ENCODE results near the gene PACRG.

PACRG gene

DNA sequence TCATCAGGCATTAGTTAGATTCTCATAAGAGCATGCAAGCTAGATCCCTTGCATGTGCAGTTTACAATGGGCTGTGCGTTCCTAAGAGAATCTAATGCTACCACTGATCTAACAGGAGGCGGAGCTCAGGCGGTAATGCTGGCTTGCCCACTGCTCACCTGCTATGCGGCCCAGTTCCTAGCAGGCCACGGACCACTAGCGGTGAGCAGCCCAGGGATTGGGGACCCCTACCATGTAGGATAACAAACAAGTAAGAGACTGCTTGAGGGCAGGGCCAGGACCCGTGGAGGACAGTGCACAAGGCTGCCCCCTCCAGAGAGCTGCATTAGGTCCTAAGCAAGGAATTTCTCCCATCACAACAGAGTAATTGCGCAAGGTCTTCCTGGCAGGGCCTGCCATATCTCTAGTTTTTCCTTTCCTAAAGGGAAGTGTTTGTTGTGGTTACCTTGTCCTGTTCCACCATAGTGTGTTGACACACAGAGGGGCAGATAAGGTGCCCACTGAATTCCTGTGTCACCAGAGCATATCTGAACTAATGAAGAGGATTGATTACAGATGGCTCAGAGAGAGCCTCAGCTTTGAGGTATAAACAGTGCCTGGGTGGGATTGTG, 58.0 kb downstream of the PACRG start:
- Histone ChIP-seq H3K9ac (ENCODE audit: low read length) (no peak overlapping the region), H3K27ac (ENCODE audit: low read depth, low read length) (no peak overlapping the region), H3K27me3 (ENCODE audit: control insufficient read depth in 1 of 2, insufficient read depth in 2 of 2, low read length in 2 of 2) (no peaks in the 10 kb centered on the region), H3K4me3 (ENCODE audit: low read depth in 1 of 2, low read length in 2 of 2) (no peak overlapping the region), H3K36me3 (ENCODE audit: insufficient read depth, low read length) (no peaks in the 10 kb centered on the region), H3K9me3 (ENCODE audit: low read length) (no peaks in the 10 kb centered on the region), H3K4me1 (ENCODE audit: insufficient read depth, low read length) (no peaks in the 10 kb centered on the region)

DNA sequence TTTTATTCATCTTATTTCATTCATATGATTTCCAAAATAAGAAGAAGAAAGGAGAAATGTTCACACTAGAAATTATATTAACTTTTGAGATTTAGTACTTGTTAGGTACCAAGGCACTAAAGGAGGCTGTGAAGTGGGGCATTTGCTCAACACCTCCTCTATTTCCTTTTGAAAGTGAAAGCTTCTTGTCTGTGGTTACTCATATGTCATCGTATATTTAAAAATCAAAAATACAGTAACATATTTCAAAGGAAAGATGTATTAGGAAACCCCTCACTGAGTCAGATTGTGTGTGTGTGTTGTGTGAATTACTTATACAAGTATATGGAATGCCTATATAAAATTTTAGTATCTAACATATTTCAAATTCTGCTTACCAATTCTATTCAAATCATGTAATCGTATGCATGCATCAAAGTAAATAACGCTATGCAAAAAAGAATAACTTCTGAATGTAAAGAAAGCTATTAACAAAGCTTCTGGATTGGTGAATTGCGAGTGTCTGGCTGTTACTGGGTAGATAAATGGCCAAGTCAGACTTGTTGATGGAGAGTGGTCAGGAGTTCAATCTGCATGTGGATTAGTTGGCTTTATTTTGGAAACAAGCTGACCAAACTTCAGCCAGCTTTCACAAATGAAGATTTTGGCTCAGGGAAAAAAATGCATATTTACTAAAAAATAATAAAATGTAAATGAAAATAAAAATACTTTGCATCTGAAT, 70.9 kb downstream of the PACRG start:
- H3K36me3 ChIP-seq (ENCODE audit: insufficient read depth, low read length): no peaks in the 10 kb centered on the region
- H3K9ac ChIP-seq (ENCODE audit: low read length): no peak overlapping the region
- H3K4me1 ChIP-seq (ENCODE audit: insufficient read depth, low read length): no peaks in the 10 kb centered on the region
- no peak overlapping the region for H3K4me3 ChIP-seq (ENCODE audit: low read depth in 1 of 2, low read length in 2 of 2)
- H3K27ac ChIP-seq (ENCODE audit: low read depth, low read length): no peak overlapping the region
- no peaks in the 10 kb centered on the region for H3K9me3 ChIP-seq (ENCODE audit: low read length)
- no peaks in the 10 kb centered on the region for H3K27me3 ChIP-seq (ENCODE audit: control insufficient read depth in 1 of 2, insufficient read depth in 2 of 2, low read length in 2 of 2)

DNA sequence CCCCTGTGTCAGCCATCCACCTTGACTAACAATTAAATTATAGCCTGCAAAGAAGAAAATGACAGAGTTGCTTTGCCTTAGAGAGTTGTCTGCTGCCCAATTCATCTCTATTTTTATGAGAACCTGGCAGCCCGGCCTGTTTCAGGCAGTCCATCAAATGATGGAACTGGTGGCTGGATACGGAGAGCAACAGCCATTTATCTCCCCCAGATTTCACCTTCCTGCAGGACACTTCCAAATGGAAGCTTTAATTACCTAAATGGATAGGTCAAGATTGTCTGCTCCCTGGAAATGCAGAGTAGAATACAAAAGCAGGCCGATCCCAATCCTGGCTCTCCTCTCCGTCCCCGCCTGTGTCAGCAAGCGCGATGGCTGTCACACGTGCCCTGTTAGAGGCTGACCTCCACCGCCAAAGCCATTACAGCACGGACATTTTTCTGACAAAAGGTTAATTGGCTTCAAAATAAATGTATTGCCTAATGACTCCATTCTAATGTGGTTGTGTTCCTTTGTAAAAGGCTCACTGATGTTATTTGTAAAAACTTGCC, 86.7 kb downstream of the PACRG start:
- Histone ChIP-seq H3K4me1 (ENCODE audit: insufficient read depth, low read length) (no peaks in the 10 kb centered on the region), H3K36me3 (ENCODE audit: insufficient read depth, low read length) (no peaks in the 10 kb centered on the region), H3K9ac (ENCODE audit: low read length) (no peak overlapping the region), H3K27me3 (ENCODE audit: control insufficient read depth in 1 of 2, insufficient read depth in 2 of 2, low read length in 2 of 2) (no peaks in the 10 kb centered on the region), H3K27ac (ENCODE audit: low read depth, low read length) (no peak overlapping the region), H3K9me3 (ENCODE audit: low read length) (no peaks in the 10 kb centered on the region), H3K4me3 (ENCODE audit: low read depth in 1 of 2, low read length in 2 of 2) (no peak overlapping the region)

DNA sequence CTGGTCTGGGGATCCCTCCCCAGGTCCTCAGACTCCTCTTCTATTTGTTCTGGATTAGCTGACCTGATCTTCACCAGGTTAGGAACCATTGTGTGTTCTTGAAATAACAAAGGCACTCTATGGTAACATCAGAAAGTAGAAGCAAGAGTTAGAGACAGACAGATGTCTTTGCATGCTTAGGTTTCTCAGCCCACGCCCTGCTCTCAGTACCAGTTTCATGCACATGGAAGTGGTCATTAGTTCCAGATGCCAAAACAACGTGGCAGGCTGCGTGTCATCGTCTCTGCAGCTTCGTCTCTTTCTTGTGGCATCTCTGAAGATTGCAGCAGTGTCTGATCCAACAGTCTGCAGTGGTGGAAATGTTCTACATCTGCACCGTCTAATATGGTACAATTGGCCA, 89.4 kb downstream of the PACRG start:
- no peaks in the 10 kb centered on the region for H3K27me3 ChIP-seq (ENCODE audit: control insufficient read depth in 1 of 2, insufficient read depth in 2 of 2, low read length in 2 of 2)
- H3K4me1 ChIP-seq (ENCODE audit: insufficient read depth, low read length): no peaks in the 10 kb centered on the region
- no peak overlapping the region for H3K4me3 ChIP-seq (ENCODE audit: low read depth in 1 of 2, low read length in 2 of 2)
- H3K9me3 ChIP-seq (ENCODE audit: low read length): no peaks in the 10 kb centered on the region
- H3K27ac ChIP-seq (ENCODE audit: low read depth, low read length): no peak overlapping the region
- H3K36me3 ChIP-seq (ENCODE audit: insufficient read depth, low read length): no peaks in the 10 kb centered on the region
- no peak overlapping the region for H3K9ac ChIP-seq (ENCODE audit: low read length)

DNA sequence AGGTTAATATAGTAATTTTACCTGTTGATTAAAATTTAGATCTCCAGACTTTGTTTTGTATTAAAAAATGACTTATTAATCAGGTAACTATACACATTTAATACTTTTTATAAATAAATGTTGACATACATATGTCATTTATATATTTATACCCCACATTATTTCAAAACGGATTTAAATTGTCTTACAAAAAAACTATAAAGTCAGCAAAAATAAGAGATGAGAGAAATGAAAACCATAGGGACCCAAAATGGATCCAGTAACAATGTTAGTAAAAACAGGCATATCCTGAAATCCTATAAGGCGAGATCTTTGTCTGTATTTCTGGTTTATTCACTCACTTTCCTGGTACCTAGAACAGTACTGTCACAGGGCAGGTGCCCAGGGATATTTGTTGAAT, 91.5 kb downstream of the PACRG start:
- H3K36me3 ChIP-seq (ENCODE audit: insufficient read depth, low read length): no peaks in the 10 kb centered on the region
- H3K27me3 ChIP-seq (ENCODE audit: control insufficient read depth in 1 of 2, insufficient read depth in 2 of 2, low read length in 2 of 2): no peaks in the 10 kb centered on the region
- H3K9ac ChIP-seq (ENCODE audit: low read length): no peak overlapping the region
- H3K9me3 ChIP-seq (ENCODE audit: low read length): no peaks in the 10 kb centered on the region
- no peak overlapping the region for H3K27ac ChIP-seq (ENCODE audit: low read depth, low read length)
- no peaks in the 10 kb centered on the region for H3K4me1 ChIP-seq (ENCODE audit: insufficient read depth, low read length)
- no peak overlapping the region for H3K4me3 ChIP-seq (ENCODE audit: low read depth in 1 of 2, low read length in 2 of 2)

DNA sequence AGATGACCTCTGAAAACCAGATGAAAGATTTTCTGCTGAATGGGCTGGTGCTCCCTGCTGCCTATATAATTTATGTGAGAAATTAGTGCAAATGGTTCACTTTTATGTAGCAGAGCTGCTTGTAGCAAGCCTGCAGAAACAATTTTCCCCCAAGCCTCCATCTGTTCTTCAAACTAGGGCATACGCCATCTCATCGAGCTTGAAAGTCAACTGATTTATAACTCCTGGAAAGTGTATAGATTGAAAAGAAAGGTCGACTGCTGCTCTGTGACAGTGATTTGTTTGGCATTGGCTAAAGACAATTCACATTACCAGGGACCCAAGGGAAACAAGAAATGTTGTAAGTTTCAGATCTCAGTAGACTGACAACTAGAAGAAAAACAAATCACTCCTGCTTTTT, 93.3 kb downstream of the PACRG start:
- no peaks in the 10 kb centered on the region for H3K27me3 ChIP-seq (ENCODE audit: control insufficient read depth in 1 of 2, insufficient read depth in 2 of 2, low read length in 2 of 2)
- no peak overlapping the region for H3K4me3 ChIP-seq (ENCODE audit: low read depth in 1 of 2, low read length in 2 of 2)
- H3K9ac ChIP-seq (ENCODE audit: low read length): no peak overlapping the region
- no peak overlapping the region for H3K27ac ChIP-seq (ENCODE audit: low read depth, low read length)
- H3K4me1 ChIP-seq (ENCODE audit: insufficient read depth, low read length): no peaks in the 10 kb centered on the region
- H3K9me3 ChIP-seq (ENCODE audit: low read length): no peaks in the 10 kb centered on the region
- no peaks in the 10 kb centered on the region for H3K36me3 ChIP-seq (ENCODE audit: insufficient read depth, low read length)

DNA sequence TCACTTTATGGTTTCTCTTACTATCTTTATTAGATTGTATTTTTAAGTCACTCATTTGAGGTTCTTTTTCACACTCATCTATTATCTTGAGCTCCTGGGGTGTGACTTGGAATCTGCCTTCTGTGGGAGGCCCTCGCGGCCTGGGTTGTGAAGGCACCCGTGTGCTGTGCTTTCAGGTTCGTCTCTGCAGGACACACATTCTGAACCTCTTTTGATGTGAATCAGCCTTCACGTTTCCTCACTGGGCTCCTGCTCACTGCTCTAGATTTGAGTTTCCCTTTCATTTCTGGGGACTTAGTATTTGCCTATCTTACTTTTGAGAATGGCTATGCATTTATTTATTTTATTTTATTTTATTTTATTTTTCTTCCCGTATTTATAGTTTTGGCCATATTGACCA, 97.8 kb downstream of the PACRG start:
- H3K27ac ChIP-seq (ENCODE audit: low read depth, low read length): no peak overlapping the region
- H3K36me3 ChIP-seq (ENCODE audit: insufficient read depth, low read length): no peaks in the 10 kb centered on the region
- H3K27me3 ChIP-seq (ENCODE audit: control insufficient read depth in 1 of 2, insufficient read depth in 2 of 2, low read length in 2 of 2): no peaks in the 10 kb centered on the region
- H3K4me3 ChIP-seq (ENCODE audit: low read depth in 1 of 2, low read length in 2 of 2): no peak overlapping the region
- H3K9ac ChIP-seq (ENCODE audit: low read length): no peak overlapping the region
- no peaks in the 10 kb centered on the region for H3K4me1 ChIP-seq (ENCODE audit: insufficient read depth, low read length)
- no peaks in the 10 kb centered on the region for H3K9me3 ChIP-seq (ENCODE audit: low read length)

DNA sequence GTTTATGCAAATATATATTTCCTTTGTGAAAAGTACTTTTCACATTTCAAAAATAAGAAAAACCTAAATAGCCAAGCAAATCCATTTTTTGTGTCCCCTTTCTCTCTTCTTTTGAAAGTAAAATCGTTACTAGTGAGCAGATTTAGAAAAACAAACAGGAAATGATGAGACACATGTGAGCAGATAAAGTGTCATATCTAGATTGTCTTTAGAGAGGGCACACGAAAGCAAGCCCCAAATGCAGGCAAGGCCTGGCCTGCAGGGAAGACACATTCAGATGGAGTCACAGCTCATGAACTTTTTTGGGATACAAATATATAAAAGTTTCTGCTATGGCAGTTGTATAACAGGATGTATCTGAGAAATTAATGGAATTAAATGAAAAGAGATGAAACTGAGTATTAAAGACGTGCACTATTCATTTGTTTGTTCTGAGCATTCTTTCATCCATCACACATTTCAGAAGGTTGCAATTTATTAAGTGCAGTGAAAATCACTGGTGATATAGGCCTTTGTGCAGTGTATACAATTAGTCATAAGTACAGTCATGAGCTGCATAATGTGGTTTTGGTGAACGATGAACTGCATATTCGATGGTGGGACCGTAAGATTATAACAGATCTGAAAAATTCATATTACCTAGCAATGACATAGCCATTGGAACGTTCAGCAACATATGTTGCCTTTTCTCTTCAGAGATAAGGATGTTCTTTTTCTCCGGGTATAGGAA, 101.4 kb downstream of the PACRG start:
- no peaks in the 10 kb centered on the region for H3K27me3 ChIP-seq (ENCODE audit: control insufficient read depth in 1 of 2, insufficient read depth in 2 of 2, low read length in 2 of 2)
- no peak overlapping the region for H3K9ac ChIP-seq (ENCODE audit: low read length)
- H3K9me3 ChIP-seq (ENCODE audit: low read length): no peaks in the 10 kb centered on the region
- H3K27ac ChIP-seq (ENCODE audit: low read depth, low read length): no peak overlapping the region
- no peaks in the 10 kb centered on the region for H3K4me1 ChIP-seq (ENCODE audit: insufficient read depth, low read length)
- H3K4me3 ChIP-seq (ENCODE audit: low read depth in 1 of 2, low read length in 2 of 2): no peak overlapping the region
- H3K36me3 ChIP-seq (ENCODE audit: insufficient read depth, low read length): no peaks in the 10 kb centered on the region

DNA sequence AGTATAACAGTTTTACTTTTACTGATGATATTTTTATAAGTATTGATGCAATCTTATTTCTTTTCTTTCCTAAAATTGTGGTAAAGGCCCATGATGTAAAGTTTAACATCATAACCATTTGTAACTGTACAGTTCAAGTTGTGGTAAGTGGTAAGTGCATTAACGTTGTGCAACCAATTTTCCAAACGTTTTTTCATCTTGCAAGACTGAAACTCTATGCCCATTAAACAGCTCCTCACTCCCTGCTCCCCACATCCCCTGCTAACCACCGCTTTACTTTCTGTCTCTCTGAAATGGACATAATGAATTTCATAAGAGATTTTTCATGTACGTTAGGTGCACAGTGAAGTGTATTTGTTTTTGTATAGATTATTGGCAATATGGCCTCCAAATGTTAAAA, 106.0 kb downstream of the PACRG start:
- no peaks in the 10 kb centered on the region for H3K4me1 ChIP-seq (ENCODE audit: insufficient read depth, low read length)
- no peak overlapping the region for H3K4me3 ChIP-seq (ENCODE audit: low read depth in 1 of 2, low read length in 2 of 2)
- H3K9ac ChIP-seq (ENCODE audit: low read length): no peak overlapping the region
- H3K27ac ChIP-seq (ENCODE audit: low read depth, low read length): no peak overlapping the region
- no peaks in the 10 kb centered on the region for H3K9me3 ChIP-seq (ENCODE audit: low read length)
- H3K27me3 ChIP-seq (ENCODE audit: control insufficient read depth in 1 of 2, insufficient read depth in 2 of 2, low read length in 2 of 2): no peaks in the 10 kb centered on the region
- H3K36me3 ChIP-seq (ENCODE audit: insufficient read depth, low read length): no peaks in the 10 kb centered on the region

DNA sequence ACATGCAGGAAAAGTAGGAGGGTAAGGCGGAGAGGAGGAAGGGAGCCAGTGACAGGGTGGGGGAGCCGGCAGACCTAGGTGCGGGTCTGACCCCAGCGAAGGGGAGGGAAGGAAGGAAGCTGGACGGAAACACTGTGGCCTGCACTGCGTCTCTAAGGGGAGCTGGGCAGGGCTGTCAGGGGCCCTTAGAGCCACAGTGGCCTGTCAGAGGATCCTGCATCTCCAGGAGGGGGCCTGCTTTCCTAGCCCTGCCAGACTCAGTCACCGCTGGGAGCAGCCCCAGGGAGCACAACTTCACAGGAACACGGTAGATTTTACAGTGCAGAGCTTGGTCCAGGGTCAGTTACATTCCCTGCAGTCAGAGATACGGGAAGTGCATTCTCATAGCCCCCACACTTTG, 118.2 kb downstream of the PACRG start:
- Histone ChIP-seq H3K27ac (ENCODE audit: low read depth, low read length) (no peak overlapping the region), H3K9ac (ENCODE audit: low read length) (no peak overlapping the region), H3K36me3 (ENCODE audit: insufficient read depth, low read length) (no peaks in the 10 kb centered on the region), H3K4me1 (ENCODE audit: insufficient read depth, low read length) (no peaks in the 10 kb centered on the region), H3K27me3 (ENCODE audit: control insufficient read depth in 1 of 2, insufficient read depth in 2 of 2, low read length in 2 of 2) (no peaks in the 10 kb centered on the region), H3K4me3 (ENCODE audit: low read depth in 1 of 2, low read length in 2 of 2) (no peak overlapping the region), H3K9me3 (ENCODE audit: low read length) (no peaks in the 10 kb centered on the region)

DNA sequence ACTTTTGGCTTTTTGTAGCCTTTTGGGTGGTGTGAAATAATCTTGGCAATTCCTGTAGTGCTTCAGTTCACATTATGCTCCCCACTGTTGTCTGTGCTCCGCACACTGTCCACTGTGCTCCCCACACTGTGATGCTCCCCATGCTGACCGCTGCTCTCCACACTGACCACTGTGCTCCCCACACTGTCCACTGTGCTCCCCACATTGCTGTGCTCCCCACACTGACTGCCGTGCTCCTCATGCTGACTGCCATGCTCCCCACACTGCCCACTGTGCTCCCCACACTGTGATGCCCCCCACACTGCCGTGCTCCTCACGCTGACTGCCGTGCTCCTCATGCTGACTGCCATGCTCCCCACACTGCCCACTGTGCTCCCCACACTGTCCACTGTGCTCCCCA, 118.9 kb downstream of the PACRG start:
- H3K9me3 ChIP-seq (ENCODE audit: low read length): no peaks in the 10 kb centered on the region
- no peak overlapping the region for H3K4me3 ChIP-seq (ENCODE audit: low read depth in 1 of 2, low read length in 2 of 2)
- no peak overlapping the region for H3K27ac ChIP-seq (ENCODE audit: low read depth, low read length)

More for the DNA sequence above, 118.9 kb downstream of the PACRG start:
- Histone ChIP-seq H3K4me1 (ENCODE audit: insufficient read depth, low read length) (no peaks in the 10 kb centered on the region), H3K36me3 (ENCODE audit: insufficient read depth, low read length) (no peaks in the 10 kb centered on the region), H3K9ac (ENCODE audit: low read length) (no peak overlapping the region), H3K27me3 (ENCODE audit: control insufficient read depth in 1 of 2, insufficient read depth in 2 of 2, low read length in 2 of 2) (no peaks in the 10 kb centered on the region)

Data from muscle layer of colon (tissue), 2 donors.